Measurements from ENCODE around the gene LIPM.

LIPM gene

GRCh38 chr10:88828310-88828709 lies 25.8 kb downstream of the LIPM start:
- no peaks in the 10 kb centered on the region for H3K9me3 ChIP-seq (ENCODE audit: insufficient read depth, low read length, severe bottlenecking)
- no peaks in the 10 kb centered on the region for H3K36me3 ChIP-seq (ENCODE audit: insufficient read depth, low read length)
- DNase-seq (no peak), ATAC-seq (ENCODE audit: insufficient read depth, low read depth) (no peak)
- no peak overlapping the region for H3K4me3 ChIP-seq (ENCODE audit: low read depth in 1 of 2, low read length in 2 of 2)
- no peak overlapping the region for H2AFZ ChIP-seq (ENCODE audit: low read depth, low read length)
- peaks cover 25% of the 10 kb centered on the region for H3K27me3 ChIP-seq (ENCODE audit: insufficient read depth, low read length, poor library complexity)
- H3K79me2 ChIP-seq (ENCODE audit: insufficient read depth, low read length): no peaks in the 10 kb centered on the region
- no peak overlapping the region for H3K27ac ChIP-seq (ENCODE audit: low read length)
- H4K20me1 ChIP-seq (ENCODE audit: insufficient read depth, low read length): no peaks in the 10 kb centered on the region
- H3K9ac ChIP-seq (ENCODE audit: low read depth, low read length): no peak overlapping the region
- no peaks in the 10 kb centered on the region for H3K4me1 ChIP-seq (ENCODE audit: insufficient read depth, low read length)
- TF ChIP-seq CTCF (IDR thresholded peaks at IDR 0.05; ENCODE audit: borderline replicate concordance, extremely low read depth, low read length, poor library complexity, severe bottlenecking) (no peak), EZH2 (IDR thresholded peaks at IDR 0.05; ENCODE audit: borderline replicate concordance, low read depth, low read length, severe bottlenecking) (no peak)
- H3K4me2 ChIP-seq (ENCODE audit: insufficient read depth, low read length): no peak overlapping the region

- ATAC-seq (ENCODE audit: insufficient read depth, low read depth) (no peak), DNase-seq (no peak)
- no peak for TF ChIP-seq CTCF (IDR thresholded peaks at IDR 0.05; ENCODE audit: borderline replicate concordance, extremely low read depth, low read length, poor library complexity, severe bottlenecking)
- TF ChIP-seq EZH2 (IDR thresholded peaks at IDR 0.05; ENCODE audit: borderline replicate concordance, low read depth, low read length, severe bottlenecking): no peak
- Histone ChIP-seq H3K4me3 (ENCODE audit: low read depth in 1 of 2, low read length in 2 of 2) (no peak overlapping the region), H3K4me1 (ENCODE audit: insufficient read depth, low read length) (0 out of 2 replicates have a peak, but pooled peaks cover 3% of the 10 kb centered on the region), H2AFZ (ENCODE audit: low read depth, low read length) (no peak overlapping the region), H3K36me3 (ENCODE audit: insufficient read depth, low read length) (no peaks in the 10 kb centered on the region), H3K79me2 (ENCODE audit: insufficient read depth, low read length) (no peaks in the 10 kb centered on the region), H3K27me3 (ENCODE audit: insufficient read depth, low read length, poor library complexity) (peaks cover 31% of the 10 kb centered on the region), H4K20me1 (ENCODE audit: insufficient read depth, low read length) (no peaks in the 10 kb centered on the region), H3K27ac (ENCODE audit: low read length) (no peak overlapping the region), H3K4me2 (ENCODE audit: insufficient read depth, low read length) (no peak overlapping the region), H3K9ac (ENCODE audit: low read depth, low read length) (no peak overlapping the region), H3K9me3 (ENCODE audit: insufficient read depth, low read length, severe bottlenecking) (no peaks in the 10 kb centered on the region)
These were observed 28.2 kb downstream of the LIPM start for GRCh38 chr10:88830643-88831268.

- no peaks in the 10 kb centered on the region for H3K79me2 ChIP-seq (ENCODE audit: insufficient read depth, low read length)
- TF ChIP-seq CTCF (IDR thresholded peaks at IDR 0.05; ENCODE audit: borderline replicate concordance, extremely low read depth, low read length, poor library complexity, severe bottlenecking) (no peak), EZH2 (IDR thresholded peaks at IDR 0.05; ENCODE audit: borderline replicate concordance, low read depth, low read length, severe bottlenecking) (no peak)
- H3K4me3 ChIP-seq (ENCODE audit: low read depth in 1 of 2, low read length in 2 of 2): no peak overlapping the region
- no peak overlapping the region for H2AFZ ChIP-seq (ENCODE audit: low read depth, low read length)
- DNase-seq (no peak), ATAC-seq (ENCODE audit: insufficient read depth, low read depth) (no peak)
- no peak overlapping the region for H3K9ac ChIP-seq (ENCODE audit: low read depth, low read length)
- H3K9me3 ChIP-seq (ENCODE audit: insufficient read depth, low read length, severe bottlenecking): no peaks in the 10 kb centered on the region
- H3K36me3 ChIP-seq (ENCODE audit: insufficient read depth, low read length): no peaks in the 10 kb centered on the region
- H4K20me1 ChIP-seq (ENCODE audit: insufficient read depth, low read length): no peaks in the 10 kb centered on the region
- no peak overlapping the region for H3K4me2 ChIP-seq (ENCODE audit: insufficient read depth, low read length)
- 0 out of 2 replicates have a peak, but pooled peaks cover 3% of the 10 kb centered on the region for H3K4me1 ChIP-seq (ENCODE audit: insufficient read depth, low read length)
- peaks cover 31% of the 10 kb centered on the region for H3K27me3 ChIP-seq (ENCODE audit: insufficient read depth, low read length, poor library complexity)
- H3K27ac ChIP-seq (ENCODE audit: low read length): no peak overlapping the region
These were observed 29.2 kb downstream of the LIPM start for GRCh38 chr10:88831709-88832108.
